ENCODE results near the gene IGF2BP3. TPM values are rescaled to one million over a fixed set of nuclear protein-coding genes. Genes with fewer than 3 reads are reported as not detected.
A peak's percentile ranks its signal among the peaks of the same experiment; 100 is the strongest.

Gene IGF2BP3
- total and polyA plus RNA-seq, 8 donors: 0.09 to 1.3 (median 0.55) TPM

DNA sequence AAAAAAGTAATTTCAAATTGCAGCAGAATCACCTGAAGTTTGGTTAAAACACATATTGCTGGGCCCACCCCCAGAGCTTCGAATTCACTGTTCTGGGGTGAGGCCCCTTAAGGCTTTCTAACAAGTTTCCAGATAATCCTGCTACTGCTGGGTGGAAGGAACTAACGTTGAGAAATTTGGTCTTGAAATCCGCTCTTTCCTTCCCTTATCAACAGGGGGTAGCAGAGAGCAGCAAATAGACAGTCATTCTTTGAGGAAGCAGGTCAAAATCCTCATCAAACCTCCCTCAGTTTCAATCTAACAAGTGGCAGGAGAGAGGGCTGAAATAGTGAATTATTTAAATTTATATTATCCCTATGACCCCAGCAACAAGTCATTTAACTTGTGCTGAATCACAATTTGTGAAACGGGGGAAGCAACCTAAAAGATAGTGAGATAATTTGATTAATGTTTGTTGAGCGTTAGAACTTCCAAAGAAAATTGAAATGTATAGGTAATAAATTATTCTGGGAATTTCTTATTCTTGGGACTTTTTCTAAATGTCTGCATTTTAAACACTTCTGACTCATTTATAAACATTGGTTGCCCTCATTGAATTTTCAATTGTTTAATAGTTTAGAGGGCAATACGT, 192.8 kb downstream of the IGF2BP3 start:
- Histone ChIP-seq H3K4me1 (peaks cover 0 to 4% (median 0%) of the 10 kb centered on the region in 3 donors), H3K9me3 (no peaks in the 10 kb centered on the region), H3K27me3 (no peaks in the 10 kb centered on the region), H3K4me3 (no peak overlapping the region), H3K36me3 (no peaks in the 10 kb centered on the region), H3K27ac (no peak overlapping the region)
- FAIRE-seq (no peak), DNase-seq (peak in 2 of 6 donors; percentile 18 to 34), ATAC-seq (peak in 3 of 4 donors; percentile 63 to 71 (median 64))
- peak; percentile 28 to 56 (median 49) for TF ChIP-seq CTCF (IDR thresholded peaks at IDR 0.05)
- WGBS, 2 donors: 27 to 33% methylated on average over 6 of the region's 6 CpGs
- intact Hi-C loops (cut with DNase I): no loop called here

DNA sequence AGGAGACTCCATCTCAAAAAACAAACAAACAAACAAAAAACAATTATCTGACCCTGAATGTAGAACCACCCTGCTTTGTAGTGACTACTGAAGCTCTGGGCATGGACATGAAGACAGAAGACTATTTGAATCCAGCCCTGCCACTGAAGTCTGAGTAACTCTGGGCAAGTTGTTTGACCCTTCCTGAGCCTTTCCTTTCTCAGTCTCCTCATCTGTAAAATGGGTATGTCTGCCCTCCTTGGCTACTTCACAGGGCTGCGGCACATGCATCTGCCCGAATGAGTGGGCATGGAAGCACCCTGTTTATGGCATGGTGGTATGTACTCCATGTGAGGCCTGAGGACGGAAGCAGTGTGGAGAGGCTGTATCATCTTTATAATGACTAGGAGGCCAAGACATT, 193.3 kb downstream of the IGF2BP3 start:
- no peak for TF ChIP-seq CTCF (IDR thresholded peaks at IDR 0.05)

DNA sequence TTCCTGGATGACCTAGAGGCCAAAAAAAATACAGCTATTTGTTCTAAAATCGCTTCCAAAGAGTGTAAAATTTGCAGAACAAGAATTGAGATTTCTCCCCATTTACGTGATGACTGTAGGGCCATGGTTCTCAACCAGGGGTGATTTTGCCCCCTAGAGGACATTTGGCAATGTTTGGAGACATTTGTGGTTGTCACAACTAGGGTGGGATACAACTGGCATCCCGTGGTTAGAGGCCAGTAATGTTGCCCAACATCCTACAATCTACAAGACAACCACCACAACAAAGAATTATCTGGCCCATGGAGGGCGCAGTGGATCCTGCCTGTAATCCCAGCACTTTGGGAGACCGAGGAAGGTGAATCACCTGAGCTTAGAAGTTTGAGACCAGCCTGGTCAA, 193.9 kb downstream of the IGF2BP3 start:
- no peak overlapping the region for H3K4me3 ChIP-seq
- no peaks in the 10 kb centered on the region for H3K36me3 ChIP-seq
- WGBS, 2 donors: 72 to 73% methylated on average over 5 of the region's 5 CpGs
- no peak for TF ChIP-seq CTCF (IDR thresholded peaks at IDR 0.05)
- H3K4me1 ChIP-seq: peaks cover 0 to 4% (median 0%) of the 10 kb centered on the region in 3 donors
- FAIRE-seq (no peak), DNase-seq (no peak), ATAC-seq (no peak)
- no peaks in the 10 kb centered on the region for H3K27me3 ChIP-seq
- H3K27ac ChIP-seq: no peak overlapping the region
- no peaks in the 10 kb centered on the region for H3K9me3 ChIP-seq
- intact Hi-C loops (cut with DNase I): no loop called here

More for the DNA sequence above, 193.3 kb downstream of the IGF2BP3 start:
- Histone ChIP-seq H3K36me3 (no peaks in the 10 kb centered on the region), H3K4me3 (no peak overlapping the region), H3K27ac (no peak overlapping the region), H3K9me3 (no peaks in the 10 kb centered on the region), H3K27me3 (no peaks in the 10 kb centered on the region), H3K4me1 (peaks cover 0 to 4% (median 0%) of the 10 kb centered on the region in 3 donors)
- DNase-seq (no peak), FAIRE-seq (no peak), ATAC-seq (no peak)
- intact Hi-C loops (cut with DNase I): no loop called here
- WGBS, 2 donors: 64 to 80% methylated on average over 3 of the region's 3 CpGs

DNA sequence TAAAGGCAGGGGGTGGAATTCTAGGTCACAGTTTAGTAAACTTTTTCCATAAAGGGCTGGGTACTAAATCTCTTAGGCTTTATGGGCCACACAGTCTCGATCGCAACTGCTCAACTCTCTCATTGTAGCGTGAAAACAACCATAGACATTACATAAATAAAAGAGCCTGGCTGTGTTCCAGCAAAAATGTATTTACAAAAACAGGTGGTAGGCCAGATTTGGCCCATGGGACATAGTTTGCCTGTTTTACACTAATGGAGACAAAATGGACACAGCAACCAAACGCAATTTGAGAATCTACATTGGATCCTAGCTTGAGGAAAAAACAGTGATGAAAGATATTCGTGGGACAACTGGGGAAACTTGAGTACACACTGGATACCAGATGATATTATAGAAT, 194.4 kb downstream of the IGF2BP3 start:
- intact Hi-C loops (cut with DNase I): no loop called here
- FAIRE-seq: no peak
- no peak for ATAC-seq
- no peak for DNase-seq
- H3K27me3 ChIP-seq: no peaks in the 10 kb centered on the region
- no peaks in the 10 kb centered on the region for H3K9me3 ChIP-seq
- 75 to 78% methylated on average over 5 of the region's 5 CpGs for WGBS, 2 donors
- no peak overlapping the region for H3K4me3 ChIP-seq
- no peaks in the 10 kb centered on the region for H3K36me3 ChIP-seq
- H3K4me1 ChIP-seq: peaks cover 0 to 4% (median 0%) of the 10 kb centered on the region in 3 donors
- no peak for TF ChIP-seq CTCF (IDR thresholded peaks at IDR 0.05)
- H3K27ac ChIP-seq: no peak overlapping the region

GRCh38 chr7:23273141-23273599, 197.1 kb downstream of the IGF2BP3 start:
- peak; percentile 77 to 81 (median 79) for TF ChIP-seq CTCF (IDR thresholded peaks at IDR 0.05)
- no peak for FAIRE-seq

More at GRCh38 chr7:23273141-23273599, 197.1 kb downstream of the IGF2BP3 start:
- H3K4me3 ChIP-seq: no peak overlapping the region
- peaks cover 0 to 4% (median 0%) of the 10 kb centered on the region in 3 donors for H3K4me1 ChIP-seq
- no peaks in the 10 kb centered on the region for H3K36me3 ChIP-seq
- H3K27me3 ChIP-seq: no peaks in the 10 kb centered on the region
- peak; percentile 92 to 97 (median 96) for DNase-seq
- WGBS, 2 donors: 3% methylated on average over 11 of the region's 11 CpGs
- H3K9me3 ChIP-seq: no peaks in the 10 kb centered on the region
- intact Hi-C loops (cut with DNase I): no loop called here
- peak; percentile 99 to 100 (median 99) for ATAC-seq
- peak overlapping the region in 1 of 4 donors; percentile 27 for H3K27ac ChIP-seq

All from pancreas (tissue), 10 donors.